HCT116 (cell line): ENCODE data around the gene PTGES2. TPM values are rescaled to one million over a fixed set of nuclear protein-coding genes. Genes with fewer than 3 reads are reported as not detected.

ENCODE experiments used
- ATAC-seq: fragments of 200-7000 bp; cut with Tn5 transposase; 2 replicates; pipeline ENCODE4 v1.9.1; 2020; ENCODE audit warnings: mild to moderate bottlenecking, moderate library complexity
- BruUV-seq: library from RNA; stranded (reverse); fragments of 400-500 nt; replicated peaks from 2 replicates; lab custom pipeline; 2021; lab: Mats Ljungman, UMichigan
- CTCF ChIA-PET: fragments of 300-600 bp; sonication (Branson Sonifier 250); formaldehyde crosslinking; loops from one replicate; lab custom pipeline; 2021; ENCODE audit warnings: antibody characterized with exemption; lab: Charles Lee
- POLR2A ChIA-PET: fragments of 300-600, 350-600 bp; sonication (Branson Sonifier 250); formaldehyde crosslinking; loops from one replicate; lab custom pipeline; 2021; ENCODE audit warnings: antibody characterized with exemption; lab: Charles Lee
- RAD21 ChIA-PET, 2 experiments: fragments of 300-600 bp; sonication (Branson Sonifier 250); formaldehyde crosslinking; loops; one replicate each; lab custom pipeline; 2023; ENCODE audit warnings: low total read pairs in 2 of 2; ENCODE audit not compliant: uncharacterized antibody in 2 of 2, unreplicated experiment in 2 of 2, low non-redundant PET in 1 of 2; lab: Charles Lee
- DNase-seq: peaks from one replicate; pipeline ENCODE4 v3.0.0-alpha.2; 2010; ENCODE audit warnings: low read depth, low spot score
- H2AFZ ChIP-seq: fragments of 200-600 bp; shearing (Covaris generic), sonication (generic); 2 replicates; pipeline ENCODE4 v1.6.1; 2017; ENCODE audit warnings: low read depth, mixed run types, mixed read lengths, antibody characterized with exemption, low read length; ENCODE audit not compliant: poor library complexity, severe bottlenecking
- H3K27ac ChIP-seq: 2 replicates; pipeline ENCODE4 v1.5.1; 2012; ENCODE audit warnings: low read depth, low read length
- H3K27me3 ChIP-seq: fragments of 200-600 bp; sonication (generic); 2 replicates; pipeline ENCODE4 v1.6.1; 2016; ENCODE audit warnings: mixed run types, low read length, mixed read lengths; ENCODE audit not compliant: insufficient read depth
- H3K36me3 ChIP-seq, 2 experiments: fragments of 200-500 bp in 1 of 2; fragments of 200-600 bp in 1 of 2; sonication (Bioruptor generic) in 1 of 2; sonication (generic) in 1 of 2; 2 replicates each; pipeline versions ENCODE4 v1.5.1 to v1.6.1; 2014 to 2016; ENCODE audit warnings: low read length in 2 of 2, inconsistent platforms in 1 of 2, mixed read lengths in 1 of 2, mixed run types in 1 of 2; ENCODE audit not compliant: insufficient read depth in 2 of 2, control insufficient read depth in 1 of 2
- H3K4me1 ChIP-seq, 2 experiments: fragments of 200-600 bp in 1 of 2; sonication (generic) in 1 of 2; 2 replicates each; pipeline versions ENCODE4 v1.5.1 to v1.6.1; 2012 to 2017; ENCODE audit warnings: low read length in 2 of 2, inconsistent platforms in 1 of 2, mild to moderate bottlenecking in 1 of 2, mixed read lengths in 1 of 2, mixed run types in 1 of 2, moderate library complexity in 1 of 2; ENCODE audit not compliant: insufficient read depth in 2 of 2, control insufficient read depth in 1 of 2
- H3K4me2 ChIP-seq: fragments of 200-600 bp; sonication (generic); 2 replicates; pipeline ENCODE4 v1.6.1; 2017; ENCODE audit warnings: mixed run types, low read length, mixed read lengths
- H3K4me3 ChIP-seq, 2 experiments: fragments of 200-600 bp in 1 of 2; sonication (generic) in 1 of 2; replicated peaks in 1 of 2; 2 replicates each; pipeline ENCODE4 v1.5.1; 2011 to 2016; ENCODE audit warnings: low read length in 2 of 2, control low read depth in 1 of 2, low read depth in 1 of 2, mild to moderate bottlenecking in 1 of 2, mixed read lengths in 1 of 2, mixed run types in 1 of 2
- H3K79me2 ChIP-seq: fragments of 200-600 bp; sonication (generic); 2 replicates; pipeline ENCODE4 v1.6.1; 2017; ENCODE audit warnings: mild to moderate bottlenecking, mixed run types, low read length, moderate library complexity, mixed read lengths; ENCODE audit not compliant: insufficient read depth
- H3K9ac ChIP-seq: fragments of 200-600 bp; sonication (generic); 2 replicates; pipeline ENCODE4 v1.6.1; 2016; ENCODE audit warnings: low read length, mixed read lengths
- H3K9me2 ChIP-seq: fragments of 200-600 bp; sonication (generic), shearing (Covaris generic); 2 replicates; pipeline ENCODE4 v1.6.1; 2017; ENCODE audit warnings: mixed run types, mild to moderate bottlenecking, moderate library complexity; ENCODE audit not compliant: insufficient read depth
- H3K9me3 ChIP-seq, 2 experiments: fragments of 200-500 bp in 1 of 2; fragments of 200-600 bp in 1 of 2; sonication (Bioruptor generic) in 1 of 2; sonication (generic) in 1 of 2; 2 replicates each; pipeline ENCODE4 v1.6.1; 2014 to 2017; ENCODE audit warnings: low read length in 2 of 2, mixed read lengths in 2 of 2, inconsistent platforms in 1 of 2, low read depth in 1 of 2, mild to moderate bottlenecking in 1 of 2, mixed run types in 1 of 2, moderate library complexity in 1 of 2; ENCODE audit not compliant: control insufficient read depth in 1 of 2, insufficient read depth in 1 of 2
- H4K20me1 ChIP-seq: fragments of 200-600 bp; sonication (generic), shearing (Covaris generic); 2 replicates; pipeline ENCODE4 v1.6.1; 2017; ENCODE audit warnings: mixed run types, mild to moderate bottlenecking, moderate library complexity; ENCODE audit not compliant: insufficient read depth
- ELF1 ChIP-seq: IDR thresholded peaks from 2 replicates; pipeline ENCODE4 v1.6.1; 2012; ENCODE audit warnings: low read depth, borderline replicate concordance
- EZH2 ChIP-seq: fragments of 200-600 bp; sonication (generic); IDR thresholded peaks from 2 replicates; pipeline ENCODE4 v1.6.1; 2017; ENCODE audit warnings: antibody characterized with exemption, mixed run types
- FOSL1 ChIP-seq: IDR thresholded peaks from 2 replicates; pipeline ENCODE4 v1.6.1; 2012; ENCODE audit warnings: low read depth
- JUND ChIP-seq: IDR thresholded peaks from 2 replicates; pipeline ENCODE4 v1.6.1; 2012
- RAD21 ChIP-seq: IDR thresholded peaks from 2 replicates; pipeline ENCODE4 v1.6.1; 2012; ENCODE audit warnings: low read depth, mild to moderate bottlenecking
- SP1 ChIP-seq: IDR thresholded peaks from 2 replicates; pipeline ENCODE4 v1.6.1; 2012; ENCODE audit warnings: low read depth
- ZBTB33 ChIP-seq: IDR thresholded peaks from 2 replicates; pipeline ENCODE4 v1.6.1; 2011; ENCODE audit warnings: mild to moderate bottlenecking, low read length, moderate library complexity; ENCODE audit not compliant: insufficient replicate concordance; ENCODE audit errors: extremely low read depth
- ZNF274 ChIP-seq: fragments of 200-500 bp; sonication (Bioruptor generic); IDR thresholded peaks from 2 replicates; pipeline ENCODE4 v1.6.1; 2014; ENCODE audit warnings: mild to moderate bottlenecking, low read depth, low read length, inconsistent platforms
- intact Hi-C: fragments of 100-400 bp; cut with micrococcal nuclease; formaldehyde crosslinking; loops from 2 replicates; pipeline ENCODE4 v1.10.0; 2022
- total RNA-seq: library from RNA; stranded (reverse); gene quantifications from one replicate; pipeline ENCODE4 v1.2.1, GENCODE V29; 2021; ENCODE audit not compliant: unreplicated experiment
- TF ChIP-seq, protein P1 (sequence below): IDR thresholded peaks from 2 replicates; pipeline ENCODE4 v1.6.1; 2012
- TF ChIP-seq, protein P2 (sequence below), 3 experiments: fragments of 200-600 bp in 1 of 3; sonication (generic) in 1 of 3; IDR thresholded peaks in 2 of 3; conservative IDR thresholded peaks in 1 of 3; 2 replicates each; pipeline ENCODE4 v1.5.1; 2012 to 2017; ENCODE audit warnings: low read depth in 2 of 3, low read length in 2 of 3, antibody characterized with exemption in 1 of 3, borderline replicate concordance in 1 of 3, control low read depth in 1 of 3, mild to moderate bottlenecking in 1 of 3, mixed read lengths in 1 of 3, mixed run types in 1 of 3, moderate library complexity in 1 of 3; ENCODE audit not compliant: insufficient read depth in 1 of 3
- TF ChIP-seq, protein P3 (sequence below): IDR thresholded peaks from 2 replicates; pipeline ENCODE4 v1.6.1; 2012; ENCODE audit warnings: low read depth

PTGES2 gene
- total RNA-seq, 1 experiment from 2014 or later = 148 TPM

- Histone ChIP-seq H3K9ac (no peak overlapping the region), H3K4me3 (no peak overlapping the region), H4K20me1 (0 out of 2 replicates have a peak, but pooled peaks cover 4% of the 10 kb centered on the region), H3K4me2 (no peak overlapping the region), H3K9me2 (no peaks in the 10 kb centered on the region), H3K36me3 (0 out of 4 replicates have a peak, but pooled peaks cover 0 to 4% of the 10 kb centered on the region in 2 experiments), H3K27ac (no peak overlapping the region), H2AFZ (no peak overlapping the region), H3K9me3 (no peaks in the 10 kb centered on the region), H3K4me1 (peaks cover 9 to 15% of the 10 kb centered on the region in 2 experiments), H3K27me3 (no peaks in the 10 kb centered on the region), H3K79me2 (peaks cover 76% of the 10 kb centered on the region)
- POLR2A ChIA-PET = interaction anchor here (0.9 to 1.3 kb wide), 2 partner anchors 11 to 20 kb away, joined by 3 to 4 read pairs; partner anchors contain the start of genes NAIF1 and SLC25A25
- CTCF ChIA-PET = no interaction called here
- TF ChIP-seq RAD21 (no peak), FOSL1 (no peak)
- DNase-seq (no peak), ATAC-seq (no peak)
- intact Hi-C loops = no loop called here
- no TSS peak for BruUV-seq
- RAD21 ChIA-PET = no interaction called here
These were observed 40.3 kb downstream of the PTGES2 start for GRCh38 chr9:128087262-128087661.

DNA sequence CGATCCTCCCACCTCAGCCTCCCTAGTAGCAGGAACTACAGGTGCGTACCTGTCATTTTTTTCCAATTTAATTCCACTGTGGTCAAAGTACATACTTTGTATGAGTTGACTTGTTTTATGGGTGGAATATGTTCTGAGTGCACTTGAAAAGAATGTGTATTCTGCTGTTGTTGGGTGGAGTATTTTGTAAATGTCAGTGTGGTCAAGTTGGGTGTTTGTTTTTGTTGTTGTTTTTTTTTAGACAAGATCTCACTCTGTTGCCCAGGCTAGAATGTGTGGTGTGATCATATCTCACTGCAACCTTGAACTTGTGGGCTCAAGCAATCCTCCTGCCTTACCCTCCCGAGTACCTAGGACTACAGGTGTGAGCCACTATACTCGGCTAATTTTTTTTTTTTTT, 41.6 kb downstream of the PTGES2 start:
- ChIA-PET POLR2A (no interaction called here), RAD21 (no interaction called here), CTCF (interaction anchor here (0.8 kb wide), 1 partner anchor 31 kb away, joined by 3 read pairs; no protein-coding TSS in a partner anchor)
- intact Hi-C loops = loop anchor here (2.0 kb wide), 1 partner anchor 143 kb away; no protein-coding TSS in a partner anchor
- no peak overlapping the region for H2AFZ ChIP-seq
- H3K9me3 ChIP-seq = no peaks in the 10 kb centered on the region
- no peaks in the 10 kb centered on the region for H3K27me3 ChIP-seq
- H3K36me3 ChIP-seq = 0 out of 4 replicates have a peak, but pooled peaks cover 0 to 4% of the 10 kb centered on the region in 2 experiments
- 0 out of 2 replicates have a peak, but pooled peaks cover 4% of the 10 kb centered on the region for H4K20me1 ChIP-seq
- ATAC-seq (no peak), DNase-seq (no peak)
- no peak overlapping the region for H3K4me3 ChIP-seq
- no peak overlapping the region for H3K4me2 ChIP-seq
- H3K79me2 ChIP-seq = peaks cover 75% of the 10 kb centered on the region
- no peak overlapping the region for H3K27ac ChIP-seq
- no peak overlapping the region for H3K9ac ChIP-seq
- H3K9me2 ChIP-seq = no peaks in the 10 kb centered on the region
- peaks cover 21 to 28% of the 10 kb centered on the region in 2 experiments for H3K4me1 ChIP-seq
- BruUV-seq = no TSS peak
- TF ChIP-seq ZBTB33 (no peak), JUND (no peak), ZNF274 (no peak), EZH2 (no peak), SP1 (no peak), FOSL1 (no peak), ELF1 (no peak)
- TF ChIP-seq, protein P1, sequence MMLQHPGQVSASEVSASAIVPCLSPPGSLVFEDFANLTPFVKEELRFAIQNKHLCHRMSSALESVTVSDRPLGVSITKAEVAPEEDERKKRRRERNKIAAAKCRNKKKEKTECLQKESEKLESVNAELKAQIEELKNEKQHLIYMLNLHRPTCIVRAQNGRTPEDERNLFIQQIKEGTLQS = no peak
- TF ChIP-seq, protein P2, sequence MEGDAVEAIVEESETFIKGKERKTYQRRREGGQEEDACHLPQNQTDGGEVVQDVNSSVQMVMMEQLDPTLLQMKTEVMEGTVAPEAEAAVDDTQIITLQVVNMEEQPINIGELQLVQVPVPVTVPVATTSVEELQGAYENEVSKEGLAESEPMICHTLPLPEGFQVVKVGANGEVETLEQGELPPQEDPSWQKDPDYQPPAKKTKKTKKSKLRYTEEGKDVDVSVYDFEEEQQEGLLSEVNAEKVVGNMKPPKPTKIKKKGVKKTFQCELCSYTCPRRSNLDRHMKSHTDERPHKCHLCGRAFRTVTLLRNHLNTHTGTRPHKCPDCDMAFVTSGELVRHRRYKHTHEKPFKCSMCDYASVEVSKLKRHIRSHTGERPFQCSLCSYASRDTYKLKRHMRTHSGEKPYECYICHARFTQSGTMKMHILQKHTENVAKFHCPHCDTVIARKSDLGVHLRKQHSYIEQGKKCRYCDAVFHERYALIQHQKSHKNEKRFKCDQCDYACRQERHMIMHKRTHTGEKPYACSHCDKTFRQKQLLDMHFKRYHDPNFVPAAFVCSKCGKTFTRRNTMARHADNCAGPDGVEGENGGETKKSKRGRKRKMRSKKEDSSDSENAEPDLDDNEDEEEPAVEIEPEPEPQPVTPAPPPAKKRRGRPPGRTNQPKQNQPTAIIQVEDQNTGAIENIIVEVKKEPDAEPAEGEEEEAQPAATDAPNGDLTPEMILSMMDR (IDR thresholded peaks at IDR 0.05 in 2 of 3, conservative IDR thresholded peaks at IDR 0.05 in 1 of 3; ENCODE audit: borderline replicate concordance in 1 of 3, insufficient read depth in 1 of 3, low read depth in 2 of 3, low read length in 2 of 3) = no peak
- TF ChIP-seq, protein P3, sequence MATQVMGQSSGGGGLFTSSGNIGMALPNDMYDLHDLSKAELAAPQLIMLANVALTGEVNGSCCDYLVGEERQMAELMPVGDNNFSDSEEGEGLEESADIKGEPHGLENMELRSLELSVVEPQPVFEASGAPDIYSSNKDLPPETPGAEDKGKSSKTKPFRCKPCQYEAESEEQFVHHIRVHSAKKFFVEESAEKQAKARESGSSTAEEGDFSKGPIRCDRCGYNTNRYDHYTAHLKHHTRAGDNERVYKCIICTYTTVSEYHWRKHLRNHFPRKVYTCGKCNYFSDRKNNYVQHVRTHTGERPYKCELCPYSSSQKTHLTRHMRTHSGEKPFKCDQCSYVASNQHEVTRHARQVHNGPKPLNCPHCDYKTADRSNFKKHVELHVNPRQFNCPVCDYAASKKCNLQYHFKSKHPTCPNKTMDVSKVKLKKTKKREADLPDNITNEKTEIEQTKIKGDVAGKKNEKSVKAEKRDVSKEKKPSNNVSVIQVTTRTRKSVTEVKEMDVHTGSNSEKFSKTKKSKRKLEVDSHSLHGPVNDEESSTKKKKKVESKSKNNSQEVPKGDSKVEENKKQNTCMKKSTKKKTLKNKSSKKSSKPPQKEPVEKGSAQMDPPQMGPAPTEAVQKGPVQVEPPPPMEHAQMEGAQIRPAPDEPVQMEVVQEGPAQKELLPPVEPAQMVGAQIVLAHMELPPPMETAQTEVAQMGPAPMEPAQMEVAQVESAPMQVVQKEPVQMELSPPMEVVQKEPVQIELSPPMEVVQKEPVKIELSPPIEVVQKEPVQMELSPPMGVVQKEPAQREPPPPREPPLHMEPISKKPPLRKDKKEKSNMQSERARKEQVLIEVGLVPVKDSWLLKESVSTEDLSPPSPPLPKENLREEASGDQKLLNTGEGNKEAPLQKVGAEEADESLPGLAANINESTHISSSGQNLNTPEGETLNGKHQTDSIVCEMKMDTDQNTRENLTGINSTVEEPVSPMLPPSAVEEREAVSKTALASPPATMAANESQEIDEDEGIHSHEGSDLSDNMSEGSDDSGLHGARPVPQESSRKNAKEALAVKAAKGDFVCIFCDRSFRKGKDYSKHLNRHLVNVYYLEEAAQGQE = no peak
